ENCODE measurements around the gene RBMS1. TPM values are rescaled to one million over a fixed set of nuclear protein-coding genes. Genes with fewer than 3 reads are reported as not detected.
"Not testable (repeated sequence)": the region's sequence is repeated elsewhere in the genome, so short reads cannot be mapped to it uniquely, and the experiment has no call there.

RBMS1 gene
- total and polyA plus RNA-seq, 12 donors: 22.6 to 77.7 (median 59.0) TPM

GRCh38 chr2:160445673-160446072 is 47.9 kb downstream of the RBMS1 start:
- no peak for TF ChIP-seq CTCF (IDR thresholded peaks at IDR 0.05)
- Histone ChIP-seq H3K27me3 (no peaks in the 10 kb centered on the region), H3K4me3 (no peak overlapping the region), H3K4me1 (peaks cover 3 to 47% (median 18%) of the 10 kb centered on the region in 9 donors), H3K9me3 (peaks cover 0 to 12% (median 0%) of the 10 kb centered on the region in 11 donors), H3K27ac (no peak overlapping the region), H3K36me3 (peaks cover 0 to 11% (median 0%) of the 10 kb centered on the region in 9 donors)
- DNase-seq: no peak
- WGBS, 2 donors: 93 to 100% methylated on average over 1 of the region's 1 CpG
- ATAC-seq: no peak
- intact Hi-C loops (cut with DNase I): no loop called here

- Histone ChIP-seq H3K4me3 (no peak overlapping the region), H3K4me1 (peaks cover 0 to 39% (median 14%) of the 10 kb centered on the region in 9 donors), H3K36me3 (peaks cover 0 to 11% (median 0%) of the 10 kb centered on the region in 9 donors), H3K9me3 (peaks cover 0 to 12% (median 0%) of the 10 kb centered on the region in 11 donors), H3K27me3 (no peaks in the 10 kb centered on the region), H3K27ac (no peak overlapping the region)
- no peak for TF ChIP-seq CTCF (IDR thresholded peaks at IDR 0.05)
- WGBS, 2 donors: 89 to 90% methylated on average over 7 of the region's 7 CpGs
- intact Hi-C loops (cut with DNase I): no loop called here
- DNase-seq (no peak), ATAC-seq (no peak)
These were observed 51.0 kb downstream of the RBMS1 start for GRCh38 chr2:160442603-160443002.

GRCh38 chr2:160440888-160441287 is 52.7 kb downstream of the RBMS1 start:
- WGBS, 2 donors: 8 to 16% methylated on average over 2 of the region's 2 CpGs
- Histone ChIP-seq H3K4me3 (no peak overlapping the region), H3K27ac (peak overlapping the region in 1 of 10 donors; percentile 25), H3K36me3 (peaks cover 0 to 3% (median 0%) of the 10 kb centered on the region in 9 donors), H3K9me3 (peaks cover 0 to 12% (median 0%) of the 10 kb centered on the region in 11 donors), H3K27me3 (no peaks in the 10 kb centered on the region), H3K4me1 (peaks cover 0 to 28% (median 14%) of the 10 kb centered on the region in 9 donors)
- no peak for TF ChIP-seq CTCF (IDR thresholded peaks at IDR 0.05)
- DNase-seq (no peak), ATAC-seq (peak in 2 of 8 donors; percentile 58 to 73)
- intact Hi-C loops (cut with DNase I): no loop called here

GRCh38 chr2:160439038-160439437 is 54.6 kb downstream of the RBMS1 start:
- not testable (repeated sequence) for H3K4me3 ChIP-seq, ATAC-seq, H3K27me3 ChIP-seq, DNase-seq, H3K27ac ChIP-seq, H3K36me3 ChIP-seq
- 97 to 98% methylated on average over 15 to 29 of the region's 32 CpGs for WGBS, 2 donors
- intact Hi-C loops (cut with DNase I): loop anchor here in 4 of 10 donors (5.0 to 10.0 kb wide), 3 partner anchors 46 to 543 kb away; no protein-coding TSS in a partner anchor
- H3K4me1 ChIP-seq: peaks cover 6 to 41% (median 20%) of the 10 kb centered on the region in 9 donors
- peaks cover 0 to 12% (median 0%) of the 10 kb centered on the region in 11 donors for H3K9me3 ChIP-seq

DNA sequence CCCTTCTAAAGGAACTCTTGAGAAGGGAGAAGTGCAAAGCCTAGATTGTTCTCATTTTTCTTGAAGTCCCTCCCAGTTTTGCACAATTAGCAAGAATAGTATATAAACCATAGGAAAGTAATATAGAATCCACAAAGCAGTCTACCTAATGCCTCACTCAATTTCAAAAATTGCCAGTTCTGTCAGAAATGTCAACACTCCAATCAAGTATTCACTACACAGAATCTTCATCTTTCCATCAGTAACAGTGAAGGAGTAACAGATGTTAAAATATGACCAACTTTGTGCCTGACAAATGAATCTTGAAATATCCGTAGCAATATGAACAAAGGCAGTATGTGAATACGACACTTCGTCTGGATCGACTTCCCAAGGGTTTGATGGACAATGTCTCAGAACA is 56.3 kb downstream of the RBMS1 start:
- no peak for DNase-seq
- Histone ChIP-seq H3K27ac (no peak overlapping the region), H3K36me3 (peaks cover 0 to 3% (median 0%) of the 10 kb centered on the region in 9 donors), H3K4me3 (no peak overlapping the region), H3K27me3 (no peaks in the 10 kb centered on the region), H3K4me1 (peaks cover 6 to 58% (median 37%) of the 10 kb centered on the region in 9 donors), H3K9me3 (no peaks in the 10 kb centered on the region)
- no peak for TF ChIP-seq CTCF (IDR thresholded peaks at IDR 0.05)
- ATAC-seq: no peak
- intact Hi-C loops (cut with DNase I): loop anchor here in 4 of 10 donors (5.0 to 10.0 kb wide), 3 partner anchors 48 to 545 kb away; no protein-coding TSS in a partner anchor
- WGBS, 2 donors: 96 to 97% methylated on average over 4 of the region's 4 CpGs
